CD4-positive, alpha-beta memory T cell (primary cell): ENCODE data around the gene GPR107. TPM values are rescaled to one million over a fixed set of nuclear protein-coding genes. Genes with fewer than 3 reads are reported as not detected.
"Not testable (repeated sequence)": the region's sequence is repeated elsewhere in the genome, so short reads cannot be mapped to it uniquely, and the experiment has no call there.

Experiments used
- CTCF ChIA-PET: fragments of 350-600 bp; sonication (Branson Sonifier 250); formaldehyde crosslinking; loops from one replicate; lab custom pipeline; 2021; ENCODE audit warnings: inconsistent platforms; ENCODE audit not compliant: partially characterized antibody; lab: Charles Lee
- POLR2A ChIA-PET: fragments of 350-600 bp; sonication (Branson Sonifier 250); formaldehyde crosslinking; loops from one replicate; lab custom pipeline; 2021; ENCODE audit not compliant: partially characterized antibody; lab: Charles Lee
- DNase-seq, 5 donors: peaks; one replicate each; pipeline versions ENCODE4 v3.0.0 to v3.0.0-alpha.2; 2020 to 2022; ENCODE audit warnings: mixed read lengths in 1 of 5
- H3K27ac ChIP-seq: one replicate; pipeline ENCODE4 v1.7.0; 2013; ENCODE audit warnings: low read depth, low read length
- H3K27me3 ChIP-seq: 2 replicates; pipeline ENCODE4 v1.7.0; 2013; ENCODE audit warnings: mild to moderate bottlenecking, low read length, moderate library complexity; ENCODE audit not compliant: insufficient read depth
- H3K36me3 ChIP-seq: 2 replicates; pipeline ENCODE4 v1.7.0; 2013; ENCODE audit warnings: mild to moderate bottlenecking, low read length, moderate library complexity; ENCODE audit not compliant: insufficient read depth
- H3K4me1 ChIP-seq: 2 replicates; pipeline ENCODE4 v1.7.0; 2013; ENCODE audit warnings: mild to moderate bottlenecking, low read length, moderate library complexity; ENCODE audit not compliant: insufficient read depth
- H3K4me3 ChIP-seq, 2 donors: one replicate each; pipeline ENCODE4 v1.7.0; 2013; ENCODE audit warnings: low read length in 2 of 2, mild to moderate bottlenecking in 1 of 2
- H3K9me3 ChIP-seq, 2 donors: one replicate each; pipeline ENCODE4 v1.7.0; 2013; ENCODE audit warnings: low read length in 2 of 2, control low read depth in 1 of 2; ENCODE audit not compliant: control insufficient read depth in 1 of 2
- H3K27ac Mint-ChIP-seq, 7 donors: one replicate each; pipeline ENCODE4 v1.8.0; 2020 to 2021; ENCODE audit warnings: mixed read lengths in 7 of 7, mild to moderate bottlenecking in 6 of 7, inconsistent platforms in 3 of 7, moderate library complexity in 3 of 7
- H3K27me3 Mint-ChIP-seq, 2 donors: one replicate each; pipeline ENCODE4 v1.8.0; 2020 to 2021; ENCODE audit warnings: mixed read lengths in 2 of 2
- H3K36me3 Mint-ChIP-seq, 2 donors: one replicate each; pipeline ENCODE4 v1.8.0; 2020 to 2021; ENCODE audit warnings: mixed read lengths in 2 of 2, inconsistent platforms in 1 of 2, mild to moderate bottlenecking in 1 of 2
- H3K4me1 Mint-ChIP-seq, 4 donors: one replicate each; pipeline ENCODE4 v1.8.0; 2020 to 2021; ENCODE audit warnings: mixed read lengths in 4 of 4, mild to moderate bottlenecking in 1 of 4
- H3K4me3 Mint-ChIP-seq, 8 donors: one replicate each; pipeline ENCODE4 v1.8.0; 2020 to 2021; ENCODE audit warnings: mixed read lengths in 8 of 8, mild to moderate bottlenecking in 7 of 8, moderate library complexity in 6 of 8, inconsistent platforms in 3 of 8
- H3K9me3 Mint-ChIP-seq, 8 donors: one replicate each; pipeline ENCODE4 v1.8.0; 2020 to 2021; ENCODE audit warnings: mixed read lengths in 8 of 8, mild to moderate bottlenecking in 5 of 8, inconsistent platforms in 3 of 8, moderate library complexity in 1 of 8
- intact Hi-C: fragments of 100-400 bp; cut with micrococcal nuclease; formaldehyde crosslinking; loops from one replicate; pipeline ENCODE4 v1.15.1; 2023
- polyA plus RNA-seq, 2 donors: library from polyadenylated mRNA; unstranded; fragments of 300-500 nt; fragmentation: Illumina TruSeq; gene quantifications; one replicate each; pipeline ENCODE4 v1.2.3, GENCODE V29; 2021
- total RNA-seq, 2 experiments: library from RNA; stranded (reverse); gene quantifications; one replicate each; pipeline ENCODE4 v1.2.3, GENCODE V29; 2021

The GPR107 gene
- total and polyA plus RNA-seq, 4 experiments from 2014 or later: 2.2 to 24.4 (median 13.6) TPM

- H3K4me3 ChIP-seq: peak overlapping the region in 1 of 2 donors; percentile 8
Observed at GRCh38 chr9:130020618-130021017, 33.1 kb upstream of the GPR107 start.

DNA sequence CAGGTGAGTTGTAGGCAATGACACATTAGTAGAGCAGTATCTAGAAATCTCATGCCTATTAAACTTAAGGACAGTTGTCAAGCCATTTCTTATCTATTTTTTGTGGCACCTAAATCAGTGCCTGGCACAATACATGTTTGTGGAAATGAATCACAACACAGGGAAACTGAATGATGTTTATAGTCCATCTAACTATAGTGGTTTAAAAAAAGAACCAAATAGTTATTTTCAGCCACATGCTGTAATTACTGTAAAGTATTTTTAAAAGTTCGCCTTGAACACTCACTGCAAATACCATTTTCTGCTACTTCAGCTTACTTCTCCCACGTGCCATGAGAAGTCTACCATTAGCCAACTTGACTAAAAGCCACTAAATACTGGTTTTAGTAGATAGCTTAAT lies 32.6 kb upstream of the GPR107 start:
- Mint-ChIP-seq H3K27ac (peak overlapping the region; percentile 8 to 95 (median 90)), H3K36me3 (peaks cover 25 to 61% of the 10 kb centered on the region in 2 donors), H3K9me3 (peaks cover 0 to 8% (median 2%) of the 10 kb centered on the region in 8 donors), H3K27me3 (no peaks in the 10 kb centered on the region), H3K4me3 (peak overlapping the region in 6 of 8 donors; percentile 27 to 82 (median 44)), H3K4me1 (peaks cover 62 to 92% (median 73%) of the 10 kb centered on the region in 4 donors)
- no peaks in the 10 kb centered on the region for H3K27me3 ChIP-seq
- H3K4me1 ChIP-seq: peaks cover 86% of the 10 kb centered on the region
- ChIA-PET POLR2A (interaction anchor here (0.6 to 2.0 kb wide), 6 partner anchors 10 to 186 kb away, joined by 3 to 6 read pairs (median 4); partner anchors contain the start of gene C9orf78), CTCF (interaction anchor here (1.2 kb wide), 1 partner anchor 31 kb away, joined by 3 read pairs; no protein-coding TSS in a partner anchor)
- H3K27ac ChIP-seq: peak overlapping the region; percentile 19
- intact Hi-C loops: loop anchor here (2.0 kb wide), 1 partner anchor 14 kb away; no protein-coding TSS in a partner anchor
- no peaks in the 10 kb centered on the region for H3K9me3 ChIP-seq
- no peak for DNase-seq
- peaks cover 2% of the 10 kb centered on the region for H3K36me3 ChIP-seq
- H3K4me3 ChIP-seq: no peak overlapping the region

More at GRCh38 chr9:130020618-130021017, 33.1 kb upstream of the GPR107 start:
- peak overlapping the region; percentile 8 to 95 (median 90) for H3K27ac Mint-ChIP-seq
- no peaks in the 10 kb centered on the region for H3K27me3 Mint-ChIP-seq
- ChIA-PET POLR2A (interaction anchor here (1.1 to 1.4 kb wide), 2 partner anchors 10 to 17 kb away, joined by 3 to 4 read pairs; no protein-coding TSS in a partner anchor), CTCF (interaction anchor here (1.2 kb wide), 1 partner anchor 31 kb away, joined by 3 read pairs; no protein-coding TSS in a partner anchor)
- intact Hi-C loops: loop anchor here (2.0 kb wide), 1 partner anchor 14 kb away; no protein-coding TSS in a partner anchor
- peaks cover 60 to 87% (median 70%) of the 10 kb centered on the region in 4 donors for H3K4me1 Mint-ChIP-seq
- Histone ChIP-seq H3K36me3 (peaks cover 3% of the 10 kb centered on the region), H3K27ac (peak overlapping the region; percentile 19), H3K9me3 (no peaks in the 10 kb centered on the region), H3K4me1 (peaks cover 82% of the 10 kb centered on the region), H3K27me3 (no peaks in the 10 kb centered on the region)
- H3K9me3 Mint-ChIP-seq: peaks cover 0 to 9% (median 2%) of the 10 kb centered on the region in 8 donors
- DNase-seq: no peak
- peak overlapping the region in 7 of 8 donors; percentile 29 to 82 (median 40) for H3K4me3 Mint-ChIP-seq
- peaks cover 26 to 59% of the 10 kb centered on the region in 2 donors for H3K36me3 Mint-ChIP-seq

- H3K27me3 Mint-ChIP-seq, H3K27me3 ChIP-seq, CTCF ChIA-PET, H3K9me3 Mint-ChIP-seq, H3K36me3 ChIP-seq, DNase-seq, H3K9me3 ChIP-seq, H3K4me3 ChIP-seq: not testable (repeated sequence)
- Mint-ChIP-seq H3K36me3 (peaks cover 18 to 56% of the 10 kb centered on the region in 2 donors), H3K27ac (peak overlapping the region; percentile 48 to 95 (median 90)), H3K4me3 (peak overlapping the region in 4 of 8 donors; percentile 9 to 82 (median 40)), H3K4me1 (peaks cover 64 to 93% (median 75%) of the 10 kb centered on the region in 4 donors)
- H3K4me1 ChIP-seq: peaks cover 90% of the 10 kb centered on the region
- intact Hi-C loops: loop anchor here (2.0 kb wide), 2 partner anchors 15 kb away; no protein-coding TSS in a partner anchor
- H3K27ac ChIP-seq: peak overlapping the region; percentile 19
- POLR2A ChIA-PET: interaction anchor here (0.6 to 2.7 kb wide), 8 partner anchors 9 to 187 kb away, joined by 3 to 14 read pairs (median 4); partner anchors contain the start of gene C9orf78
Observed at GRCh38 chr9:130021842-130022241, 31.9 kb upstream of the GPR107 start.

- ChIA-PET POLR2A (interaction anchor here (0.6 to 2.7 kb wide), 8 partner anchors 9 to 78 kb away, joined by 3 to 14 read pairs (median 4); partner anchors contain the start of gene FNBP1), CTCF (interaction anchor here (1.6 kb wide), 1 partner anchor 10 kb away, joined by 3 read pairs; no protein-coding TSS in a partner anchor)
- no peaks in the 10 kb centered on the region for H3K36me3 ChIP-seq
- Mint-ChIP-seq H3K4me1 (peaks cover 65 to 95% (median 75%) of the 10 kb centered on the region in 4 donors), H3K9me3 (peaks cover 0 to 2% (median 0%) of the 10 kb centered on the region in 8 donors), H3K36me3 (peaks cover 16 to 57% of the 10 kb centered on the region in 2 donors), H3K27ac (peak overlapping the region; percentile 58 to 95 (median 79)), H3K27me3 (no peaks in the 10 kb centered on the region), H3K4me3 (peak overlapping the region in 6 of 8 donors; percentile 40 to 70 (median 59))
- H3K9me3 ChIP-seq: no peaks in the 10 kb centered on the region
- no peak for DNase-seq
- no peaks in the 10 kb centered on the region for H3K27me3 ChIP-seq
- peak overlapping the region; percentile 39 for H3K27ac ChIP-seq
- peaks cover 90% of the 10 kb centered on the region for H3K4me1 ChIP-seq
- intact Hi-C loops: loop anchor here (2.0 kb wide), 1 partner anchor 14 kb away; no protein-coding TSS in a partner anchor
- H3K4me3 ChIP-seq: no peak overlapping the region
Observed at GRCh38 chr9:130022566-130023143, 31.1 kb upstream of the GPR107 start.

GRCh38 chr9:130023144-130023787 lies 30.4 kb upstream of the GPR107 start:
- ChIA-PET POLR2A (interaction anchor here (0.6 to 2.7 kb wide), 8 partner anchors 8 to 84 kb away, joined by 3 to 14 read pairs (median 4); partner anchors contain the start of gene FNBP1), CTCF (interaction anchor here (1.6 kb wide), 1 partner anchor 9 kb away, joined by 3 read pairs; no protein-coding TSS in a partner anchor)
- H3K4me3 Mint-ChIP-seq: peak overlapping the region in 7 of 8 donors; percentile 11 to 70 (median 59)
- no peak overlapping the region for H3K4me3 ChIP-seq
- H3K27ac ChIP-seq: peak overlapping the region; percentile 39
- peaks cover 67 to 96% (median 79%) of the 10 kb centered on the region in 4 donors for H3K4me1 Mint-ChIP-seq
- H3K9me3 Mint-ChIP-seq: peaks cover 0 to 4% (median 0%) of the 10 kb centered on the region in 8 donors
- no peaks in the 10 kb centered on the region for H3K36me3 ChIP-seq
- intact Hi-C loops: loop anchor here (2.0 kb wide), 1 partner anchor 14 kb away; no protein-coding TSS in a partner anchor
- H3K36me3 Mint-ChIP-seq: peaks cover 22 to 61% of the 10 kb centered on the region in 2 donors
- H3K27me3 Mint-ChIP-seq: no peaks in the 10 kb centered on the region
- peaks cover 92% of the 10 kb centered on the region for H3K4me1 ChIP-seq
- H3K27ac Mint-ChIP-seq: peak overlapping the region; percentile 73 to 95 (median 87)
- DNase-seq: no peak
- H3K9me3 ChIP-seq: no peaks in the 10 kb centered on the region
- H3K27me3 ChIP-seq: no peaks in the 10 kb centered on the region

DNA sequence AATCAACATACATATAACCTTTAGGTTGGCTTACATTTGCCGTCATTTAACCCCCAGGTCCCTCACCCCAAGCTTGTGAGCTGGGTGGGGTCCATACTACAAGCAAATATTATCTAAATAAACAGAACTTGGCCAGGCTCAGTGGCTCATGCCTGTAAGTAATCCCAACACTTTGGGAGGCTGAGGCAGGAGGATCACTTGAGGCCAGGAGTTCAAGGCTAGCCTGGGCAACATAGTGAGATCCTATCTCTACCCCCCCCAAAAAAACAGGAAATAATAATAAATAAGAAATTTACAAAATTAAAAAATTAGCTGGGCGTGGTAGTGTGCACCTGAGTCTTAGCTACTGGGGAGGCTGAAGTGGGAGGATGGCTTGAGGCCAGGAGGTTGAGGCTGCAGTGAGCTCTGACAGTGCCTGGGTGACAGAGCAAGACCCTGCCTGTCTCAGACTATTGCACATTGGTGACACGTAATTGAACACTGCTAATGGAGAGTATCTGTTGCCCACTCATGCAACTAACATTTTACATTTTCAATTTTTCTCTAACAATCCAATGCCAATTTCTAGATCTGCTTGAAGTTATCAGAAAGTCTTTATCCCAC lies 29.6 kb upstream of the GPR107 start:
- Histone ChIP-seq H3K27ac (peak overlapping the region; percentile 39), H3K27me3 (no peaks in the 10 kb centered on the region), H3K36me3 (no peaks in the 10 kb centered on the region), H3K9me3 (no peaks in the 10 kb centered on the region), H3K4me3 (no peak overlapping the region), H3K4me1 (peaks cover 93% of the 10 kb centered on the region)
- intact Hi-C loops: loop anchor here (2.0 kb wide), 1 partner anchor 13 kb away; no protein-coding TSS in a partner anchor
- no peak for DNase-seq
- H3K27ac Mint-ChIP-seq: peak overlapping the region; percentile 76 to 95 (median 87)
- peaks cover 29 to 65% of the 10 kb centered on the region in 2 donors for H3K36me3 Mint-ChIP-seq
- H3K4me1 Mint-ChIP-seq: peaks cover 74 to 99% (median 86%) of the 10 kb centered on the region in 4 donors
- peaks cover 0 to 4% (median 0%) of the 10 kb centered on the region in 8 donors for H3K9me3 Mint-ChIP-seq
- H3K4me3 Mint-ChIP-seq: peak overlapping the region in 7 of 8 donors; percentile 23 to 65 (median 54)
- H3K27me3 Mint-ChIP-seq: no peaks in the 10 kb centered on the region
- ChIA-PET POLR2A (interaction anchor here (1.5 to 2.7 kb wide), 4 partner anchors 13 to 79 kb away, joined by 3 to 14 read pairs (median 4); partner anchors contain the start of gene FNBP1), CTCF (interaction anchor here (1.6 kb wide), 1 partner anchor 8 kb away, joined by 3 read pairs; no protein-coding TSS in a partner anchor)
